Measurements from ENCODE around the gene NF2.

DNA sequence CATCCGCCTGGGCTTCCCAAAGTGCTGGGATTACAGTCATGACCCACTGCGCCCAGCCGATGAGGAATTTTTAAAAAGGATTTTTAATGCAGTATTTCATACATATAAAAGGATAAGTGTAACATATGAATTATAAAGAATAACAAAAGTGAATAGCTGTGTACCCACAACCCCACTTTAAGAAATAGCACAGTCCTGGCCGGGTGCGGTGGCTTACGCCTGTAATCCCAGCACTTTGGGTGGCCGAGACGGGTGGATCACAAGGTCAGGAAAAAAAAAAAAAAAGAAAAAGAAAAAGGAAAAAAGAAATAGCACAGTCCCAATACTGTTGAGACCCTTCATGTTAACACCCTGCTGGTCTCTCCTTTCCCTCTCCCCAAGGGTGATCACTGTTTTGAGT is 62.1 kb downstream of the NF2 start:
- TF ChIP-seq, protein P1, sequence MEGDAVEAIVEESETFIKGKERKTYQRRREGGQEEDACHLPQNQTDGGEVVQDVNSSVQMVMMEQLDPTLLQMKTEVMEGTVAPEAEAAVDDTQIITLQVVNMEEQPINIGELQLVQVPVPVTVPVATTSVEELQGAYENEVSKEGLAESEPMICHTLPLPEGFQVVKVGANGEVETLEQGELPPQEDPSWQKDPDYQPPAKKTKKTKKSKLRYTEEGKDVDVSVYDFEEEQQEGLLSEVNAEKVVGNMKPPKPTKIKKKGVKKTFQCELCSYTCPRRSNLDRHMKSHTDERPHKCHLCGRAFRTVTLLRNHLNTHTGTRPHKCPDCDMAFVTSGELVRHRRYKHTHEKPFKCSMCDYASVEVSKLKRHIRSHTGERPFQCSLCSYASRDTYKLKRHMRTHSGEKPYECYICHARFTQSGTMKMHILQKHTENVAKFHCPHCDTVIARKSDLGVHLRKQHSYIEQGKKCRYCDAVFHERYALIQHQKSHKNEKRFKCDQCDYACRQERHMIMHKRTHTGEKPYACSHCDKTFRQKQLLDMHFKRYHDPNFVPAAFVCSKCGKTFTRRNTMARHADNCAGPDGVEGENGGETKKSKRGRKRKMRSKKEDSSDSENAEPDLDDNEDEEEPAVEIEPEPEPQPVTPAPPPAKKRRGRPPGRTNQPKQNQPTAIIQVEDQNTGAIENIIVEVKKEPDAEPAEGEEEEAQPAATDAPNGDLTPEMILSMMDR (IDR thresholded peaks at IDR 0.05; ENCODE audit: low read depth, low read length), result no peak
- no peak for TF ChIP-seq EZH2phosphoT487 (IDR thresholded peaks at IDR 0.05; ENCODE audit: low read depth)

Data from OCI-LY3 (cell line).